Measurements from ENCODE around the gene MAP3K12.

DNA sequence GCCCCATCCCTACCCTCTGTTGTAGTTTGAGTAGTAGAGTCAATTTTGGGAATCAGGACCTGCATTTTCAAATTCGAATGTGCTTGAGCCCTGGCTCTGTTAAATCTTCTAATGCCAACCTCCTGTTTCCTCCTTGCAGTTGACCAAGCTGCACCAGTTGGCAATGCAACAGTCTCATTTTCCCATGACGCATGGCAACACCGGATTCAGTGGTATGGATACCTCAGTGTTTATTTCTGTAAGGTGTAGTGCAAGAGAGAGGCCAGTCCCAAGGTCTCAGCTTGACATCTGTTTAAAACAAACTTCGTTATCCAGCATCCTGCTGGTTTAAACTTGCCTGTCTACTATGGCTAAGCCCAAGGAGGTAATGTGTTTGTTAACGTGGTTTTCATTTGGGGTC is 32.2 kb downstream of the MAP3K12 start:
- TF ChIP-seq, protein P1, sequence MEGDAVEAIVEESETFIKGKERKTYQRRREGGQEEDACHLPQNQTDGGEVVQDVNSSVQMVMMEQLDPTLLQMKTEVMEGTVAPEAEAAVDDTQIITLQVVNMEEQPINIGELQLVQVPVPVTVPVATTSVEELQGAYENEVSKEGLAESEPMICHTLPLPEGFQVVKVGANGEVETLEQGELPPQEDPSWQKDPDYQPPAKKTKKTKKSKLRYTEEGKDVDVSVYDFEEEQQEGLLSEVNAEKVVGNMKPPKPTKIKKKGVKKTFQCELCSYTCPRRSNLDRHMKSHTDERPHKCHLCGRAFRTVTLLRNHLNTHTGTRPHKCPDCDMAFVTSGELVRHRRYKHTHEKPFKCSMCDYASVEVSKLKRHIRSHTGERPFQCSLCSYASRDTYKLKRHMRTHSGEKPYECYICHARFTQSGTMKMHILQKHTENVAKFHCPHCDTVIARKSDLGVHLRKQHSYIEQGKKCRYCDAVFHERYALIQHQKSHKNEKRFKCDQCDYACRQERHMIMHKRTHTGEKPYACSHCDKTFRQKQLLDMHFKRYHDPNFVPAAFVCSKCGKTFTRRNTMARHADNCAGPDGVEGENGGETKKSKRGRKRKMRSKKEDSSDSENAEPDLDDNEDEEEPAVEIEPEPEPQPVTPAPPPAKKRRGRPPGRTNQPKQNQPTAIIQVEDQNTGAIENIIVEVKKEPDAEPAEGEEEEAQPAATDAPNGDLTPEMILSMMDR (IDR thresholded peaks at IDR 0.05), result no peak
- TF ChIP-seq POLR2A (IDR thresholded peaks at IDR 0.05) (no peak), POLR2AphosphoS5 (IDR thresholded peaks at IDR 0.05; ENCODE audit: insufficient read depth in 1 of 2, low read depth in 1 of 2) (no peak)

All from vagina (tissue), 2 donors.